IMR-90 (cell line): ENCODE data around the gene CFAP299. TPM values are rescaled to one million over a fixed set of nuclear protein-coding genes. Genes with fewer than 3 reads are reported as not detected.
A peak's percentile ranks its signal among the peaks of the same experiment; 100 is the strongest.

Source experiments
- ATAC-seq: fragments of 200-7000 bp; cut with Tn5 transposase; 2 replicates; pipeline ENCODE4 v1.9.1; 2020; ENCODE audit warnings: low read depth, mild to moderate bottlenecking, moderate library complexity
- BruUV-seq: library from RNA; stranded (reverse); fragments of 400-500 nt; replicated peaks from 2 replicates; lab custom pipeline; 2021; lab: Mats Ljungman, UMichigan
- CTCF ChIA-PET: fragments of 300-600 bp; formaldehyde crosslinking; extraction: SDS; loops from one replicate; lab custom pipeline; 2021; ENCODE audit warnings: antibody characterized with exemption; lab: Yijun Ruan, JAX
- POLR2A ChIA-PET: fragments of 300-600 bp; sonication (Branson Sonifier 250); formaldehyde crosslinking; loops from one replicate; lab custom pipeline; 2022; ENCODE audit warnings: antibody characterized with exemption; ENCODE audit not compliant: unreplicated experiment; lab: Charles Lee
- DNase-seq: peaks from one replicate; pipeline ENCODE4 v3.0.0; 2013
- H2AFZ ChIP-seq: replicated peaks from 2 replicates; pipeline ENCODE3; 2013; ENCODE audit warnings: low read length, mild to moderate bottlenecking; ENCODE audit not compliant: poor library complexity
- H2AK5ac ChIP-seq: 2 replicates; pipeline ENCODE4 v1.6.1; 2013; ENCODE audit warnings: low read depth, low read length, inconsistent platforms
- H2AK9ac ChIP-seq: replicated peaks from 2 replicates; pipeline ENCODE3; 2013; ENCODE audit warnings: mild to moderate bottlenecking, low read depth, low read length, moderate library complexity; ENCODE audit not compliant: poor library complexity
- H2BK120ac ChIP-seq: 2 replicates; pipeline ENCODE4 v1.6.1; 2013; ENCODE audit warnings: low read depth, low read length, inconsistent platforms
- H2BK15ac ChIP-seq: 3 replicates; pipeline ENCODE4 v1.6.1; 2013; ENCODE audit warnings: low read depth, low read length, inconsistent platforms
- H2BK20ac ChIP-seq: 2 replicates; pipeline ENCODE4 v1.6.1; 2013; ENCODE audit warnings: low read depth, mild to moderate bottlenecking, inconsistent platforms, low read length, moderate library complexity
- H2BK5ac ChIP-seq: 2 replicates; pipeline ENCODE4 v1.6.1; 2013; ENCODE audit warnings: mild to moderate bottlenecking, low read depth, low read length, inconsistent platforms; ENCODE audit not compliant: poor library complexity, severe bottlenecking
- H3K14ac ChIP-seq: replicated peaks from 2 replicates; pipeline ENCODE4 v1.6.1; 2013; ENCODE audit warnings: low read depth, low read length, inconsistent platforms
- H3K18ac ChIP-seq: 2 replicates; pipeline ENCODE4 v1.6.1; 2013; ENCODE audit warnings: low read depth, low read length, control low read depth
- H3K23ac ChIP-seq: 2 replicates; pipeline ENCODE4 v1.6.1; 2013; ENCODE audit warnings: low read depth, low read length, inconsistent platforms
- H3K27ac ChIP-seq: 2 replicates; pipeline ENCODE4 v1.5.1; 2013; ENCODE audit warnings: mild to moderate bottlenecking, control low read depth, low read length; ENCODE audit not compliant: insufficient read depth
- H3K27me3 ChIP-seq: 2 replicates; pipeline ENCODE4 v1.6.1; 2013; ENCODE audit warnings: low read length; ENCODE audit not compliant: control insufficient read depth, insufficient read depth
- H3K36me3 ChIP-seq: 2 replicates; pipeline ENCODE4 v1.6.1; 2013; ENCODE audit warnings: low read length, mixed read lengths; ENCODE audit not compliant: control insufficient read depth, insufficient read depth
- H3K4ac ChIP-seq: 2 replicates; pipeline ENCODE4 v1.6.1; 2013; ENCODE audit warnings: low read depth, low read length, inconsistent platforms
- H3K4me1 ChIP-seq: 2 replicates; pipeline ENCODE4 v1.6.1; 2013; ENCODE audit warnings: low read length, mixed read lengths; ENCODE audit not compliant: control insufficient read depth, insufficient read depth
- H3K4me2 ChIP-seq: 2 replicates; pipeline ENCODE4 v1.6.1; 2013; ENCODE audit warnings: low read depth, mild to moderate bottlenecking, control low read depth, low read length, moderate library complexity
- H3K4me3 ChIP-seq: 2 replicates; pipeline ENCODE4 v1.5.1; 2013; ENCODE audit warnings: low read depth, mild to moderate bottlenecking, control low read depth, low read length, moderate library complexity; ENCODE audit not compliant: insufficient read depth
- H3K56ac ChIP-seq: 2 replicates; pipeline ENCODE4 v1.6.1; 2013; ENCODE audit warnings: low read length, inconsistent platforms; ENCODE audit not compliant: insufficient read depth; ENCODE audit errors: extremely low read depth
- H3K79me1 ChIP-seq, 2 experiments: 2 replicates each; pipeline ENCODE4 v1.6.1; 2013; ENCODE audit warnings: low read length in 2 of 2, inconsistent platforms in 1 of 2, low read depth in 1 of 2
- H3K9ac ChIP-seq: 2 replicates; pipeline ENCODE4 v1.6.1; 2013; ENCODE audit warnings: low read depth, low read length, control low read depth
- H3K9me1 ChIP-seq: 2 replicates; pipeline ENCODE4 v1.6.1; 2013; ENCODE audit warnings: low read length, inconsistent platforms; ENCODE audit not compliant: insufficient read depth
- H3K9me3 ChIP-seq: 2 replicates; pipeline ENCODE4 v1.6.1; 2013; ENCODE audit warnings: low read length; ENCODE audit not compliant: control insufficient read depth, insufficient read depth
- H4K20me1 ChIP-seq: 2 replicates; pipeline ENCODE4 v1.6.1; 2013; ENCODE audit warnings: low read length, inconsistent platforms; ENCODE audit not compliant: insufficient read depth
- H4K5ac ChIP-seq: 2 replicates; pipeline ENCODE4 v1.6.1; 2013; ENCODE audit warnings: mild to moderate bottlenecking, low read depth, low read length, control low read depth
- H4K8ac ChIP-seq, 2 experiments: 2 replicates each; pipeline ENCODE4 v1.6.1; 2013; ENCODE audit warnings: low read depth in 2 of 2, low read length in 2 of 2, control low read depth in 1 of 2, inconsistent platforms in 1 of 2
- H4K91ac ChIP-seq: 2 replicates; pipeline ENCODE4 v1.6.1; 2013; ENCODE audit warnings: low read depth, low read length, inconsistent platforms; ENCODE audit not compliant: insufficient read depth
- CHD1 ChIP-seq: IDR thresholded peaks from 2 replicates; pipeline ENCODE4 v1.6.1; 2012; ENCODE audit warnings: low read depth, low read length, improper control_type of control experiment
- ELK1 ChIP-seq: fragments of 150-350 bp; IDR thresholded peaks from 2 replicates; pipeline ENCODE4 v1.6.1; 2016; ENCODE audit warnings: low read depth, mild to moderate bottlenecking, low read length, moderate library complexity, borderline replicate concordance
- FOS ChIP-seq: fragments of 150-350 bp; IDR thresholded peaks from 2 replicates; pipeline ENCODE4 v1.6.1; 2016; ENCODE audit warnings: low read depth, low read length
- RFX5 ChIP-seq: IDR thresholded peaks from 2 replicates; pipeline ENCODE4 v1.8.0; 2012; ENCODE audit warnings: low read depth, mild to moderate bottlenecking, low read length, moderate library complexity
- WGBS, 2 experiments: methylation state at CpG; one replicate each; pipeline versions ENCODE4 v1.1.5 to v1.1.7; 2013; ENCODE audit warnings: missing lambda C conversion rate in 2 of 2; ENCODE audit not compliant: insufficient read length in 1 of 2; ENCODE audit errors: extremely low coverage in 2 of 2; 5-methylcytosine and 5-hydroxymethylcytosine counted together
- dilution Hi-C: fragments of 300-500 bp; cut with HindIII; formaldehyde crosslinking; loops from one replicate; pipeline ENCODE4 v1.14.3; 2018; ENCODE audit warnings: low sequenced_read_pairs; ENCODE audit not compliant: unreplicated experiment
- in situ Hi-C: fragments of 300-500 bp; cut with MboI; formaldehyde crosslinking; loops from 3 replicates; pipeline ENCODE4 v1.14.3; 2019; ENCODE audit warnings: low sequenced_read_pairs, inconsistent platforms, mixed read lengths
- intact Hi-C: fragments of 100-400 bp; cut with micrococcal nuclease; formaldehyde crosslinking; loops from 2 replicates; pipeline ENCODE4 v1.10.0; 2022
- polyA plus RNA-seq, 3 experiments: library from polyadenylated mRNA; depleted of rRNA; stranded (reverse); fragments of >200 nt; gene quantifications; 2 replicates each; pipeline ENCODE4 v1.2.3, GENCODE V29; 2012; ENCODE audit warnings: low replicate concordance in 1 of 3
- total RNA-seq: library from RNA; depleted of rRNA; stranded (reverse); fragments of >200 nt; gene quantifications from 2 replicates; pipeline ENCODE4 v1.2.3, GENCODE V29; 2012

The CFAP299 gene
- total and polyA plus RNA-seq, 2 of the 4 experiments (the other 2 are of a cell fraction), result 1.0 to 1.1 TPM

DNA sequence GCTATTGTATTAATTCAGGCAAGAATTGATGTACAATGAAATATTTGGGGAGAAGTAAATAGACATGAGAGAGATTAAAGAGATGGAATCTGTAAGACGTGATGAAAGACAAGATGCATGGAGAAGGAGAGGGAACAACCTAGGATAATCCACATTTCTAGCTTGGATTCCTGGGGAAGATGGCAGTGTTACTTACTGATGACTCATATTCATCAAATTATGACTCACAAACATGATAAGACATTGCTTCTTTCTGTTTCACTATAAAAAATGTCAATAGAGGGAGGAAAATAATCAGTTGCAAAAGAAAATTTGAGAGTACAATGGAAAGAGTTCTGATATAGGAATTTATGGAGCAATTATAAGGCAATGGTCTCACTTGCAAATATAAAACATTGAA, 590.9 kb downstream of the CFAP299 start:
- Histone ChIP-seq H4K91ac (no peak overlapping the region), H3K4me3 (no peak overlapping the region), H2BK15ac (no peak overlapping the region), H3K27me3 (no peaks in the 10 kb centered on the region), H3K9ac (no peak overlapping the region), H2BK5ac (no peak overlapping the region), H3K27ac (no peak overlapping the region), H4K8ac (no peak overlapping the region), H2AFZ (no peak overlapping the region), H3K23ac (no peak overlapping the region), H3K4me1 (no peaks in the 10 kb centered on the region), H3K18ac (no peak overlapping the region), H4K5ac (no peak overlapping the region), H3K9me3 (no peaks in the 10 kb centered on the region), H2AK5ac (no peak overlapping the region), H4K20me1 (no peaks in the 10 kb centered on the region), H3K4me2 (no peak overlapping the region), H3K4ac (no peak overlapping the region), H3K9me1 (no peaks in the 10 kb centered on the region), H3K36me3 (no peaks in the 10 kb centered on the region), H2BK120ac (no peak overlapping the region), H3K56ac (no peak overlapping the region), H3K79me1 (no peaks in the 10 kb centered on the region), H3K14ac (no peak overlapping the region), H2AK9ac (no peak overlapping the region), H2BK20ac (no peak overlapping the region)
- dilution Hi-C loops (no loop called here), intact Hi-C loops (no loop called here), in situ Hi-C loops (no loop called here)
- ChIA-PET CTCF (interaction anchor here (0.7 kb wide), 1 partner anchor 13 kb away, joined by 3 read pairs; no protein-coding TSS in a partner anchor), POLR2A (no interaction called here)
- no CpG with 5 or more reads among the region's 1 CpG for WGBS, 2 experiments
- DNase-seq (peak; percentile 30), ATAC-seq (no peak)
- TF ChIP-seq RFX5 (no peak), ELK1 (no peak), CHD1 (no peak), FOS (peak; percentile 79; the same call in 1 of the 2 replicates)
- BruUV-seq, result no TSS peak
